COLO668 (cell line): ENCODE results near the gene SETD3.
"Not testable (repeated sequence)": the region's sequence is repeated elsewhere in the genome, so short reads cannot be mapped to it uniquely, and the experiment has no call there.

ENCODE experiments used
- DNase-seq: peaks from one replicate; lab custom pipeline; 2025; ENCODE audit not compliant: unreplicated experiment; lab: John Stamatoyannopoulos, UW

The SETD3 gene

GRCh38 chr14:99363616-99364290, 116.9 kb downstream of the SETD3 start:
- no peak for DNase-seq

- DNase-seq: no peak
These were observed 117.6 kb downstream of the SETD3 start for GRCh38 chr14:99363051-99363450.

- DNase-seq: no peak
These were observed 119.0 kb downstream of the SETD3 start for GRCh38 chr14:99361596-99362215.

- DNase-seq: no peak
These were observed 119.7 kb downstream of the SETD3 start for GRCh38 chr14:99360774-99361595.

- no peak for DNase-seq
These were observed 120.8 kb downstream of the SETD3 start for GRCh38 chr14:99359906-99360305.

GRCh38 chr14:99357916-99358390, 122.7 kb downstream of the SETD3 start:
- no peak for DNase-seq

GRCh38 chr14:99357151-99357915, 123.3 kb downstream of the SETD3 start:
- DNase-seq: no peak

GRCh38 chr14:99356031-99356608, 124.5 kb downstream of the SETD3 start:
- no peak for DNase-seq

- no peak for DNase-seq
These were observed 126.3 kb downstream of the SETD3 start for GRCh38 chr14:99354166-99354875.

- DNase-seq: no peak
These were observed 127.9 kb downstream of the SETD3 start for GRCh38 chr14:99352688-99353280.

- no peak for DNase-seq
These were observed 129.3 kb downstream of the SETD3 start for GRCh38 chr14:99351166-99352007.

- no peak for DNase-seq
These were observed 129.9 kb downstream of the SETD3 start for GRCh38 chr14:99350751-99351150.

- no peak for DNase-seq
These were observed 130.8 kb downstream of the SETD3 start for GRCh38 chr14:99349721-99350495.

- no peak for DNase-seq
These were observed 131.6 kb downstream of the SETD3 start for GRCh38 chr14:99348816-99349614.

GRCh38 chr14:99348231-99348630, 132.4 kb downstream of the SETD3 start:
- DNase-seq: not testable (repeated sequence)
